ENCODE results near the gene SMYD5.
"Not testable (repeated sequence)": the region's sequence is repeated elsewhere in the genome, so short reads cannot be mapped to it uniquely, and the experiment has no call there.

The SMYD5 gene

GRCh38 chr2:73214120-73215035, at the start of gene SMYD5:
Gene SMYD5, plus strand, starts transcription at chr2:73214245. Its CDS starts 22 bp downstream, at chr2:73214267.
- peak; percentile 87 for DNase-seq (ENCODE audit: low read depth)
- no peak for TF ChIP-seq CTCF (IDR thresholded peaks at IDR 0.05; ENCODE audit: low read length, missing control alignments)
- H3K4me3 ChIP-seq (replicated peaks; ENCODE audit: low read depth, low read length): peak within 1 kb of the TSS; percentile 77

GRCh38 chr2:73165978-73166377, 48.1 kb upstream of the SMYD5 start:
- H3K4me3 ChIP-seq (replicated peaks; ENCODE audit: low read depth, low read length); DNase-seq (ENCODE audit: low read depth): not testable (repeated sequence)

GRCh38 chr2:73166813-73167212, 47.2 kb upstream of the SMYD5 start:
- DNase-seq (ENCODE audit: low read depth); H3K4me3 ChIP-seq (replicated peaks; ENCODE audit: low read depth, low read length): not testable (repeated sequence)

GRCh38 chr2:73168348-73168747, 45.7 kb upstream of the SMYD5 start:
- DNase-seq (ENCODE audit: low read depth); H3K4me3 ChIP-seq (replicated peaks; ENCODE audit: low read depth, low read length): not testable (repeated sequence)

- DNase-seq (ENCODE audit: low read depth); H3K4me3 ChIP-seq (replicated peaks; ENCODE audit: low read depth, low read length): not testable (repeated sequence)
These were observed 43.7 kb upstream of the SMYD5 start for GRCh38 chr2:73170341-73170740.

GRCh38 chr2:73172963-73173362, 41.1 kb upstream of the SMYD5 start:
- no peak overlapping the region for H3K4me3 ChIP-seq (replicated peaks; ENCODE audit: low read depth, low read length)
- no peak for TF ChIP-seq CTCF (IDR thresholded peaks at IDR 0.05; ENCODE audit: low read length, missing control alignments)
- DNase-seq (ENCODE audit: low read depth): peak; percentile 13

GRCh38 chr2:73173781-73174180, 40.3 kb upstream of the SMYD5 start:
- TF ChIP-seq CTCF (IDR thresholded peaks at IDR 0.05; ENCODE audit: low read length, missing control alignments): no peak
- no peak overlapping the region for H3K4me3 ChIP-seq (replicated peaks; ENCODE audit: low read depth, low read length)
- no peak for DNase-seq (ENCODE audit: low read depth)

- H3K4me3 ChIP-seq (replicated peaks; ENCODE audit: low read depth, low read length): no peak overlapping the region
- TF ChIP-seq CTCF (IDR thresholded peaks at IDR 0.05; ENCODE audit: low read length, missing control alignments): no peak
- DNase-seq (ENCODE audit: low read depth): no peak
These were observed 39.8 kb upstream of the SMYD5 start for GRCh38 chr2:73174244-73174643.

- no peak for DNase-seq (ENCODE audit: low read depth)
- H3K4me3 ChIP-seq (replicated peaks; ENCODE audit: low read depth, low read length): peak overlapping the region; percentile 28
- no peak for TF ChIP-seq CTCF (IDR thresholded peaks at IDR 0.05; ENCODE audit: low read length, missing control alignments)
These were observed 38.9 kb upstream of the SMYD5 start for GRCh38 chr2:73174941-73175662.
